ENCODE measurements around the gene MDFIC.

Gene MDFIC

GRCh38 chr7:115019882-115020605 is 98.2 kb downstream of the MDFIC start:
- H3K4me3 ChIP-seq (ENCODE audit: low read depth, low read length) = no peak overlapping the region
- no peak for TF ChIP-seq CTCF (conservative IDR thresholded peaks at IDR 0.05; ENCODE audit: low read depth, low read length)
- no peak for DNase-seq (ENCODE audit: low read depth)

- DNase-seq (ENCODE audit: low read depth) = no peak
- H3K4me3 ChIP-seq (ENCODE audit: low read depth, low read length) = no peak overlapping the region
- no peak for TF ChIP-seq CTCF (conservative IDR thresholded peaks at IDR 0.05; ENCODE audit: low read depth, low read length)
These were observed 101.3 kb downstream of the MDFIC start for GRCh38 chr7:115023219-115023618.

GRCh38 chr7:115024276-115024675 is 102.4 kb downstream of the MDFIC start:
- no peak for TF ChIP-seq CTCF (conservative IDR thresholded peaks at IDR 0.05; ENCODE audit: low read depth, low read length)
- no peak for DNase-seq (ENCODE audit: low read depth)
- H3K4me3 ChIP-seq (ENCODE audit: low read depth, low read length) = no peak overlapping the region

GRCh38 chr7:115032715-115033703 is 111.1 kb downstream of the MDFIC start:
- peak; percentile 18 for TF ChIP-seq CTCF (conservative IDR thresholded peaks at IDR 0.05; ENCODE audit: low read depth, low read length)
- H3K4me3 ChIP-seq (ENCODE audit: low read depth, low read length) = no peak overlapping the region
- no peak for DNase-seq (ENCODE audit: low read depth)

- no peak for TF ChIP-seq CTCF (conservative IDR thresholded peaks at IDR 0.05; ENCODE audit: low read depth, low read length)
- H3K4me3 ChIP-seq (ENCODE audit: low read depth, low read length) = no peak overlapping the region
- DNase-seq (ENCODE audit: low read depth) = no peak
These were observed 112.1 kb downstream of the MDFIC start for GRCh38 chr7:115033917-115034459.

- no peak for DNase-seq (ENCODE audit: low read depth)
- no peak overlapping the region for H3K4me3 ChIP-seq (ENCODE audit: low read depth, low read length)
- TF ChIP-seq CTCF (conservative IDR thresholded peaks at IDR 0.05; ENCODE audit: low read depth, low read length) = no peak
These were observed 112.6 kb downstream of the MDFIC start for GRCh38 chr7:115034515-115034914.
